Astrocyte (in vitro differentiated cells and primary cell): ENCODE measurements around the gene PFKL. TPM values are rescaled to one million over a fixed set of nuclear protein-coding genes. Genes with fewer than 3 reads are reported as not detected.

Experiments used
- DNase-seq: peaks from one replicate; pipeline ENCODE4 v3.0.0-alpha.2; 2010; ENCODE audit warnings: low read depth
- FAIRE-seq: peaks from 2 replicates; lab custom pipeline; 2011; peaks lifted over from hg19 to GRCh38; lab: Jason Lieb, UNC
- H2AFZ ChIP-seq: 2 replicates; pipeline ENCODE4 v1.6.0; 2012; ENCODE audit warnings: low read depth, low read length, inconsistent platforms
- H3K27ac ChIP-seq: 2 replicates; pipeline ENCODE4 v1.5.1; 2011; ENCODE audit warnings: low read depth, low read length, inconsistent platforms
- H3K27me3 ChIP-seq: 2 replicates; pipeline ENCODE4 v1.6.0; 2011; ENCODE audit warnings: low read length, inconsistent platforms; ENCODE audit not compliant: insufficient read depth
- H3K36me3 ChIP-seq: 2 replicates; pipeline ENCODE4 v1.5.1; 2011; ENCODE audit warnings: low read length, inconsistent platforms; ENCODE audit not compliant: insufficient read depth
- H3K4me1 ChIP-seq: 2 replicates; pipeline ENCODE4 v1.5.1; 2011; ENCODE audit warnings: low read length, inconsistent platforms; ENCODE audit not compliant: insufficient read depth
- H3K4me2 ChIP-seq: 2 replicates; pipeline ENCODE4 v1.6.0; 2012; ENCODE audit warnings: low read length, inconsistent platforms
- H3K4me3 ChIP-seq: 2 replicates; pipeline ENCODE4 v1.5.1; 2011; ENCODE audit warnings: low read depth, mild to moderate bottlenecking, low read length, inconsistent platforms; ENCODE audit not compliant: insufficient read depth
- H3K79me2 ChIP-seq: 2 replicates; pipeline ENCODE4 v1.6.0; 2012; ENCODE audit warnings: mild to moderate bottlenecking, low read length, inconsistent platforms; ENCODE audit not compliant: insufficient read depth
- H3K9ac ChIP-seq: 2 replicates; pipeline ENCODE4 v1.6.0; 2012; ENCODE audit warnings: mild to moderate bottlenecking, low read length, inconsistent platforms
- H3K9me3 ChIP-seq: 2 replicates; pipeline ENCODE4 v1.5.1; 2012; ENCODE audit warnings: low read depth, mild to moderate bottlenecking, low read length, inconsistent platforms; ENCODE audit not compliant: insufficient read depth
- H4K20me1 ChIP-seq: 2 replicates; pipeline ENCODE4 v1.6.0; 2012; ENCODE audit warnings: low read length, inconsistent platforms; ENCODE audit not compliant: insufficient read depth
- H3K27ac Mint-ChIP-seq: one replicate; pipeline ENCODE4 v1.8.0; 2021; ENCODE audit warnings: mild to moderate bottlenecking, mixed read lengths; ENCODE audit not compliant: unreplicated experiment
- H3K27me3 Mint-ChIP-seq: one replicate; pipeline ENCODE4 v1.8.0; 2021; ENCODE audit warnings: low read depth, mixed read lengths; ENCODE audit not compliant: unreplicated experiment
- H3K36me3 Mint-ChIP-seq: one replicate; pipeline ENCODE4 v1.8.0; 2021; ENCODE audit warnings: low read depth, mixed read lengths; ENCODE audit not compliant: unreplicated experiment
- H3K4me1 Mint-ChIP-seq: one replicate; pipeline ENCODE4 v1.8.0; 2021; ENCODE audit warnings: low read depth, mixed read lengths; ENCODE audit not compliant: unreplicated experiment
- H3K4me3 Mint-ChIP-seq: one replicate; pipeline ENCODE4 v1.8.0; 2021; ENCODE audit warnings: mild to moderate bottlenecking, moderate library complexity, mixed read lengths; ENCODE audit not compliant: unreplicated experiment
- H3K9me3 Mint-ChIP-seq: one replicate; pipeline ENCODE4 v1.8.0; 2021; ENCODE audit warnings: mild to moderate bottlenecking, mixed read lengths; ENCODE audit not compliant: unreplicated experiment
- EZH2 ChIP-seq: IDR thresholded peaks from 2 replicates; pipeline ENCODE4 v1.6.1; 2012; ENCODE audit warnings: mild to moderate bottlenecking, low read length, inconsistent platforms; ENCODE audit not compliant: insufficient read depth
- total RNA-seq: library from RNA; stranded (reverse); gene quantifications from 2 replicates; pipeline ENCODE4 v1.2.1, GENCODE V29; 2021
- TF ChIP-seq, protein P1 (sequence below): IDR thresholded peaks from 2 replicates; pipeline ENCODE4 v1.5.1; 2011; ENCODE audit warnings: low read depth, mild to moderate bottlenecking, inconsistent platforms, low read length, moderate library complexity; ENCODE audit not compliant: insufficient read depth

The PFKL gene
- total RNA-seq, 1 donor from 2014 or later = 109 TPM

DNA sequence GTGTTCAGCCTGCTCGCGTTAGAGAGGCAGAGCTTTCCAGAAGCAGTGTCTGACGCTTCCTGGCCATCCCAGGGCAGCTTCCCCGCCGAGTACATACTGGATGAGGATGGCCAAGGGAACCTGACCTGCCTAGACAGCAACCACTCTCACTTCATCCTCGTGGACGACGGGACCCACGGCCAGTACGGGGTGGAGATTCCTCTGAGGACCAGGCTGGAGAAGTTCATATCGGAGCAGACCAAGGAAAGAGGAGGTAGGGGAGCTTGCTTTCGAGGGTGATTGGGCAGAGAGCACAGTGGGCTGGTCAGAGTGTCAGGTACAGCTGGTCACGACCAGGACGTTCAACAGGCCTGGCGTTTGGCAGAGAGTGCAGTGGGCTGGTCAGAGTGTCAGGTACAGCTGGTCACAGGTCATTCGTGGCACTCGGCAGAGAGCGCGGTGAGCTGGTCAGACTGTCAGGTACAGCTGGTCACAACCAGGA is 75.9 kb downstream of the PFKL start:
- Histone ChIP-seq H3K9me3 (no peaks in the 10 kb centered on the region), H3K4me3 (no peak overlapping the region), H3K4me1 (no peaks in the 10 kb centered on the region), H4K20me1 (no peaks in the 10 kb centered on the region), H3K36me3 (no peaks in the 10 kb centered on the region), H3K79me2 (no peaks in the 10 kb centered on the region), H3K4me2 (no peak overlapping the region), H3K27me3 (peaks cover 2% of the 10 kb centered on the region), H3K27ac (no peak overlapping the region), H2AFZ (no peak overlapping the region), H3K9ac (no peak overlapping the region)
- peaks cover 6% of the 10 kb centered on the region for H3K9me3 Mint-ChIP-seq
- no peak overlapping the region for H3K4me3 Mint-ChIP-seq
- FAIRE-seq (no peak), DNase-seq (no peak)
- H3K27me3 Mint-ChIP-seq = peaks cover 63% of the 10 kb centered on the region
- no peaks in the 10 kb centered on the region for H3K4me1 Mint-ChIP-seq
- peaks cover 10% of the 10 kb centered on the region for H3K36me3 Mint-ChIP-seq
- no peak for TF ChIP-seq EZH2
- TF ChIP-seq, protein P1, sequence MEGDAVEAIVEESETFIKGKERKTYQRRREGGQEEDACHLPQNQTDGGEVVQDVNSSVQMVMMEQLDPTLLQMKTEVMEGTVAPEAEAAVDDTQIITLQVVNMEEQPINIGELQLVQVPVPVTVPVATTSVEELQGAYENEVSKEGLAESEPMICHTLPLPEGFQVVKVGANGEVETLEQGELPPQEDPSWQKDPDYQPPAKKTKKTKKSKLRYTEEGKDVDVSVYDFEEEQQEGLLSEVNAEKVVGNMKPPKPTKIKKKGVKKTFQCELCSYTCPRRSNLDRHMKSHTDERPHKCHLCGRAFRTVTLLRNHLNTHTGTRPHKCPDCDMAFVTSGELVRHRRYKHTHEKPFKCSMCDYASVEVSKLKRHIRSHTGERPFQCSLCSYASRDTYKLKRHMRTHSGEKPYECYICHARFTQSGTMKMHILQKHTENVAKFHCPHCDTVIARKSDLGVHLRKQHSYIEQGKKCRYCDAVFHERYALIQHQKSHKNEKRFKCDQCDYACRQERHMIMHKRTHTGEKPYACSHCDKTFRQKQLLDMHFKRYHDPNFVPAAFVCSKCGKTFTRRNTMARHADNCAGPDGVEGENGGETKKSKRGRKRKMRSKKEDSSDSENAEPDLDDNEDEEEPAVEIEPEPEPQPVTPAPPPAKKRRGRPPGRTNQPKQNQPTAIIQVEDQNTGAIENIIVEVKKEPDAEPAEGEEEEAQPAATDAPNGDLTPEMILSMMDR = no peak
- no peak overlapping the region for H3K27ac Mint-ChIP-seq

DNA sequence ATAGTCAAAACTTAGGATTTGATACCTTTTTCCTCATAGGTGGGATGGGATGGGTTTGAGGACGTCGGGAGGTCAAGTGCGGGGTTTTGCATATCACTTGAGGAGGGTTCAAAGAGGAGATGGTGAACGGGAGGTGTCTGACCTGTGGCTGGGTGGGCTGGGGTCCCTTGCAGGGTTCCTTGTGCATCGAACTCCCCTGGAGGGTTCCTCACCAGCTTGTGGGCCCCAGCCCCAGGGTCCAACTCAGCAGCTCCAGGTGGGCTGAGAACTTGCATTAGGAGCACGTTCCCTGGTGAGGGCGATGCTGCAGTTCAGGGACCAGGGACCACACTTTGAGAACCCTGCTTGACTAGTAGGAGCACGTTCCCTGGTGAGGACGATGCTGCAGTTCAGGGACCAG is 76.8 kb downstream of the PFKL start:
- H3K4me3 ChIP-seq = no peak overlapping the region
- no peak for TF ChIP-seq EZH2
- TF ChIP-seq, protein P1 = no peak

More for the DNA sequence above, 76.8 kb downstream of the PFKL start:
- no peak overlapping the region for H2AFZ ChIP-seq
- Mint-ChIP-seq H3K4me3 (no peak overlapping the region), H3K27ac (no peak overlapping the region), H3K9me3 (peaks cover 5% of the 10 kb centered on the region), H3K4me1 (no peaks in the 10 kb centered on the region), H3K27me3 (peaks cover 62% of the 10 kb centered on the region), H3K36me3 (peaks cover 10% of the 10 kb centered on the region)
- no peak overlapping the region for H3K4me2 ChIP-seq
- no peaks in the 10 kb centered on the region for H3K4me1 ChIP-seq
- no peak overlapping the region for H3K27ac ChIP-seq
- peaks cover 2% of the 10 kb centered on the region for H3K27me3 ChIP-seq
- H3K9me3 ChIP-seq = no peaks in the 10 kb centered on the region
- DNase-seq (no peak), FAIRE-seq (no peak)
- no peaks in the 10 kb centered on the region for H4K20me1 ChIP-seq
- no peak overlapping the region for H3K9ac ChIP-seq
- no peaks in the 10 kb centered on the region for H3K36me3 ChIP-seq
- no peaks in the 10 kb centered on the region for H3K79me2 ChIP-seq

Other genes with a start within 250 kb of the PFKL start
- 14.8 and 17.1 TPM in 2 replicates for gene PWP2, start 192.7 kb upstream of the PFKL start, total RNA-seq
- 29.3 and 29.7 TPM in 2 replicates for gene GATD3, start 166.4 kb upstream of the PFKL start, total RNA-seq
- gene ICOSLG, start 59.1 kb upstream of the PFKL start, total RNA-seq = 4.6 and 4.7 TPM in 2 replicates
- gene DNMT3L, start 38.2 kb upstream of the PFKL start, total RNA-seq = not detected in 2 replicates
- gene AIRE, start 14.2 kb upstream of the PFKL start, total RNA-seq = 0.07 TPM in 1 of 2 replicates, not detected in the other
- gene CFAP410, start 39.3 kb downstream of the PFKL start, total RNA-seq = 10.1 and 10.4 TPM in 2 replicates
- gene TRPM2, start 53.6 kb downstream of the PFKL start, total RNA-seq = 0.48 and 0.79 TPM in 2 replicates
- gene LRRC3, start 155.5 kb downstream of the PFKL start, total RNA-seq = 5.2 and 5.6 TPM in 2 replicates
- gene KRTAP10-1, start 240.1 kb downstream of the PFKL start, total RNA-seq = not detected in 2 replicates